Activated CD4-positive, alpha-beta T cell treated with anti-CD3 and anti-CD28 coated beads, Interleukin-2, amount 10 ng/mL, durations not matched to agents 24 days and 14 days (primary cell): ENCODE results near the gene FXYD1. TPM values are rescaled to one million over a fixed set of nuclear protein-coding genes. Genes with fewer than 3 reads are reported as not detected.
A peak's percentile ranks its signal among the peaks of the same experiment; 100 is the strongest.

Experiments
- DNase-seq: peaks from one replicate; pipeline ENCODE4 v3.0.0; 2022
- H3K27ac Mint-ChIP-seq: one replicate; pipeline ENCODE4 v1.8.0; 2022; ENCODE audit warnings: mild to moderate bottlenecking, mixed read lengths
- H3K27me3 Mint-ChIP-seq: one replicate; pipeline ENCODE4 v1.8.0; 2022; ENCODE audit warnings: mixed read lengths
- H3K36me3 Mint-ChIP-seq: one replicate; pipeline ENCODE4 v1.8.0; 2022; ENCODE audit warnings: low read depth, mild to moderate bottlenecking, mixed read lengths
- H3K4me1 Mint-ChIP-seq: one replicate; pipeline ENCODE4 v1.8.0; 2021; ENCODE audit warnings: mixed read lengths
- H3K4me3 Mint-ChIP-seq: one replicate; pipeline ENCODE4 v1.8.0; 2022; ENCODE audit warnings: mild to moderate bottlenecking, moderate library complexity, mixed read lengths
- H3K9me3 Mint-ChIP-seq: one replicate; pipeline ENCODE4 v1.8.0; 2021; ENCODE audit warnings: mixed read lengths
- intact Hi-C: fragments of 100-400 bp; cut with micrococcal nuclease; formaldehyde crosslinking; loops from one replicate; pipeline ENCODE4 v1.15.1; 2023
- total RNA-seq: library from RNA; stranded (reverse); gene quantifications from 2 replicates; pipeline ENCODE4 v1.2.3, GENCODE V29; 2022

The FXYD1 gene
- total RNA-seq, 1 donor from 2014 or later = 0.79 TPM

- no peak for DNase-seq
- Mint-ChIP-seq H3K27ac (no peak within 1 kb of the TSS), H3K27me3 (peaks cover 5% of the 10 kb centered on the region), H3K36me3 (no peaks in the 10 kb centered on the region), H3K9me3 (no peaks in the 10 kb centered on the region), H3K4me3 (no peak within 1 kb of the TSS), H3K4me1 (peaks cover 5% of the 10 kb centered on the region)
- intact Hi-C loops = no loop called here
These were observed 23.3 kb upstream of the FXYD1 start, which contains the start of gene FXYD3 for GRCh38 chr19:35115177-35115951. Gene FXYD3 (plus strand): TSS chr19:35115823. CDS start chr19:35119377, 3,554 bp downstream.

DNA sequence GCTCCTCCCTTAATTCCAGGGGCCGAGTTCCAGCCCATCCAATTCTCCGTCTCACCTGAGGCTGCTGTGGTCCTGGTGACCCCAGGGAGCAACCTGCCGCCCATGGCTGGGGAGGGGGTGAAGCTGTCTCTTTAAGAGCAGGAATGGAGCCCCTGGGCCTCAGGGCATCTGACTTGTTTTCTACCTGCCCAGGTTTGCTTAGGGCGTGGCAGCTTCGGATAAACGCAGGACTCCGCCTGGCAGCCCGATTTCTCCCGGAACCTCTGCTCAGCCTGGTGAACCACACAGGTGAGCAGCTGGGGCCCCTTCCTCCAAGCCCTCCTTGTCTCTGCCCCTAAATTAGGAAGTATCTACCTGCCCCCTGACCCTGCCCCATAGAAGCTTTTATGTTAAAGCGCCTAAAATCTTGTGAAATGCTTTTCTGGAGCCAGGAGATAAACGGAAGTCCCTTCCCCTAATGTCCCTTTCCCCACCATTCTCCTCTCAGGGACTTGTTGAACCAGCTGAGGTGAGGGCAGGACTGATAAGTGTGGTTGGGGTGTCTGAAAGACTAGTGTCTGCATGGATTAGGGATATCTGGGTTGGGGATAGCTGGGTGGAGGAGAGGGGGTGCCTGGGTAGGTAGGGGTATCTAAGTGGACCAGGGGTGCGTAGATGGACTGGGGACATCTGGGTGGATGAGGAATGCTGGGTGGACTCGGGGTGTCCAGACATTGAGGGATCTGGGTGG is 22.4 kb upstream of the FXYD1 start:
- Mint-ChIP-seq H3K4me3 (no peak overlapping the region), H3K9me3 (no peaks in the 10 kb centered on the region), H3K27me3 (peaks cover 5% of the 10 kb centered on the region), H3K4me1 (peaks cover 5% of the 10 kb centered on the region), H3K27ac (no peak overlapping the region), H3K36me3 (no peaks in the 10 kb centered on the region)
- DNase-seq = no peak
- intact Hi-C loops = no loop called here

GRCh38 chr19:35117116-35117515 is 21.5 kb upstream of the FXYD1 start:
- Mint-ChIP-seq H3K27ac (no peak overlapping the region), H3K36me3 (no peaks in the 10 kb centered on the region), H3K9me3 (no peaks in the 10 kb centered on the region), H3K4me3 (no peak overlapping the region), H3K27me3 (peaks cover 5% of the 10 kb centered on the region), H3K4me1 (peaks cover 5% of the 10 kb centered on the region)
- DNase-seq = no peak
- intact Hi-C loops = no loop called here

- no peak overlapping the region for H3K4me3 Mint-ChIP-seq
These were observed 20.8 kb upstream of the FXYD1 start for GRCh38 chr19:35117799-35118198.

DNA sequence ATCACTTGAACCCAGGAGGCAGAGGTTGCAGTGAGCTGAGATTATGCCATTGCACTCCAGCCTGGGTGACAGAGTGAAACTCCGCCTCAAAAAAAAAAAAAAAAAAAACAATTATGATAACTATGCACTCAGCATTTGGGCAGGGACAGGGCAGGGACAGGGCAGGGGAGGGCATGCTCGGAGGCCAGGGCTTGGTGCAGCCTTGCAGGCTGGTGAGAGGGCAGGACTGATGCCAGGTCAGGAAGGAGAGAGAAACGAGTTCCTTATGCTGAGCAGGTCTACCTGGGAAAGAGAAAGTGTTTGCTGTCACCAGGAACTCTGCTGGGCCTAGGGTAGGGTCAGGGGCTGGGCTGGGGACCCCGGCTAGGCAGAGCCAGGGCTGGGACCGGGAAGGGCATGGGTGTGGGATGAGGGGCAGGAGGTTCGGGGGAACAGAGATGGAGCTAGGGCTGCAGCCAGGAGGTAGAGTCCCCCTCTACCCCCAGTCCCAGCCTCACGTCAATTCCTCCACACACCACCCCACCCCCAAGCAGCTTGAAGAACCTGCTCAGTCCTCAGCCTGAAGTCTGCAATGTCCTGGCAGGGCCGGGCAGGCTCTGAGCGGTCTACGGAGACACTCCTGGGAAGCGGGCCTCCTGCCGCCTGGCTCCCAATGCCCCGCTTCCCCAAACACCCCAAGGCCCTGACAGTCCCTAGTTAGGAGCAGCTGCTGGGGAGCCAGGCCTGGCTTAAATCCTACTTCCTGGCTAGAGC is 20.2 kb upstream of the FXYD1 start:
- DNase-seq = no peak
- peaks cover 5% of the 10 kb centered on the region for H3K4me1 Mint-ChIP-seq
- H3K36me3 Mint-ChIP-seq = no peaks in the 10 kb centered on the region
- H3K9me3 Mint-ChIP-seq = no peaks in the 10 kb centered on the region
- H3K4me3 Mint-ChIP-seq = no peak overlapping the region
- H3K27me3 Mint-ChIP-seq = peaks cover 7% of the 10 kb centered on the region
- no peak overlapping the region for H3K27ac Mint-ChIP-seq
- intact Hi-C loops = no loop called here

More at GRCh38 chr19:35117799-35118198, 20.8 kb upstream of the FXYD1 start:
- H3K36me3 Mint-ChIP-seq = no peaks in the 10 kb centered on the region
- no peak overlapping the region for H3K27ac Mint-ChIP-seq
- peaks cover 5% of the 10 kb centered on the region for H3K4me1 Mint-ChIP-seq
- no peaks in the 10 kb centered on the region for H3K9me3 Mint-ChIP-seq
- intact Hi-C loops = no loop called here
- H3K27me3 Mint-ChIP-seq = peaks cover 7% of the 10 kb centered on the region
- DNase-seq = no peak

DNA sequence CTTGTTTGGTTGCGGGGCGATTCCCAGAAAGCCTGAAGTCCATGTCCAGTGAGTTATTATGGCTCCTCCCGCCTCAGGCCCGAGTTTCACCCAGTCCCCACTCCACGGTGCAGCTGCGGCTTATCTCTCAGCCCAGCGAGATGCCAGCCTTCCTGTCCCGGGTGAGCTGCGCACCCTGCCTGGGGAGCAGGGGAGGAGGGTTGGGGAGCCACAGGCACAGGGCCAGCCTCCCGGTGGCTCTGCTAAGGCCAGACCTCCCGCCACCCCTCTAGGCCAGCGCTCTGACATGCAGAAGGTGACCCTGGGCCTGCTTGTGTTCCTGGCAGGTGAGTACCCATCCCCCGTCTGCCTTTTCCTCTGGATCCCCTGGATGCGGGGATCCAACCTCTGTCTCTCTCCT is 19.5 kb upstream of the FXYD1 start:
- intact Hi-C loops = no loop called here
- no peaks in the 10 kb centered on the region for H3K36me3 Mint-ChIP-seq
- H3K27me3 Mint-ChIP-seq = peaks cover 7% of the 10 kb centered on the region
- peaks cover 8% of the 10 kb centered on the region for H3K4me1 Mint-ChIP-seq
- H3K4me3 Mint-ChIP-seq = no peak overlapping the region
- no peak for DNase-seq
- H3K9me3 Mint-ChIP-seq = no peaks in the 10 kb centered on the region
- H3K27ac Mint-ChIP-seq = no peak overlapping the region

GRCh38 chr19:35119578-35120155 is 19.0 kb upstream of the FXYD1 start:
- no peak for DNase-seq
- Mint-ChIP-seq H3K4me3 (no peak overlapping the region), H3K27ac (no peak overlapping the region), H3K9me3 (no peaks in the 10 kb centered on the region), H3K27me3 (peaks cover 4% of the 10 kb centered on the region), H3K4me1 (peaks cover 11% of the 10 kb centered on the region), H3K36me3 (no peaks in the 10 kb centered on the region)
- intact Hi-C loops = loop anchor here (5.0 kb wide), 1 partner anchor 52 kb away; no protein-coding TSS in a partner anchor

GRCh38 chr19:35120492-35120891 is 18.1 kb upstream of the FXYD1 start:
- Mint-ChIP-seq H3K27me3 (peaks cover 4% of the 10 kb centered on the region), H3K4me1 (peaks cover 11% of the 10 kb centered on the region), H3K36me3 (no peaks in the 10 kb centered on the region), H3K9me3 (no peaks in the 10 kb centered on the region), H3K4me3 (no peak overlapping the region), H3K27ac (no peak overlapping the region)
- intact Hi-C loops = loop anchor here (5.0 kb wide), 1 partner anchor 53 kb away; no protein-coding TSS in a partner anchor
- no peak for DNase-seq

GRCh38 chr19:35120898-35121297 is 17.7 kb upstream of the FXYD1 start:
- Mint-ChIP-seq H3K4me1 (peaks cover 11% of the 10 kb centered on the region), H3K9me3 (no peaks in the 10 kb centered on the region), H3K27ac (no peak overlapping the region), H3K36me3 (no peaks in the 10 kb centered on the region), H3K27me3 (peaks cover 2% of the 10 kb centered on the region), H3K4me3 (no peak overlapping the region)
- no peak for DNase-seq
- intact Hi-C loops = loop anchor here (5.0 kb wide), 1 partner anchor 54 kb away; no protein-coding TSS in a partner anchor

DNA sequence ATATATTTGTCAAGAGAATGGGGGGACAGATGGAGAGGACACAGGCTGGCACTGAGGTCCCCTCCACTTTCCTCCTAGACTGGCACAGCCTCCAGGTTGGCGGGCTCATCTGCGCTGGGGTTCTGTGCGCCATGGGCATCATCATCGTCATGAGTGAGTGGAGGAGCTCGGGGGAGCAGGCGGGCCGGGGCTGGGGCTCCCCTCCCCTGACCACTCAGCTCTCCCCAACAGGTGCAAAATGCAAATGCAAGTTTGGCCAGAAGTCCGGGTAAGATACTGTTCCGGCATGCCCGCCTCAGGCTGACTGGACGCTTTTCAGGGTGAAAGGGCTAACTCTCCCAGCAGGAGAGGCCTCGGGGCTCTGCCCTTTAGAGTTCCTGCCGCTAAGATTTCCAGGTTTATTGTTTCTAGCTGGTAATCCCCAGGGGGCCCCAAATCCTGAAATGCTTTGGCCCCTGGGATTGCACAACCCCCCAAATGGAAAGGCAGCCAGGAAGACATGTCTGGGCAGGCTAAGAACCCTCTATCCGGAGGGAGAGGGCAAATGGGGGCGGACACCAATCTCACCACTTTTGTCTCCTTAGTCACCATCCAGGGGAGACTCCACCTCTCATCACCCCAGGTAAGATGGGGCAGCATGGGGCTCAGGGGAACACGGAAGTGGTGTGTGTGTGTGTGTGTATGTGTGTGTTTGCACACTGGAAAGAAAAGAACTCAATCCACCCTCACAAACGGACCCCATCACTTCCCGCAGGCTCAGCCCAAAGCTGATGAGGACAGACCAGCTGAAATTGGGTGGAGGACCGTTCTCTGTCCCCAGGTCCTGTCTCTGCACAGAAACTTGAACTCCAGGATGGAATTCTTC is 15.7 kb upstream of the FXYD1 start:
- Mint-ChIP-seq H3K36me3 (no peaks in the 10 kb centered on the region), H3K27ac (no peak overlapping the region), H3K4me1 (peaks cover 11% of the 10 kb centered on the region), H3K9me3 (no peaks in the 10 kb centered on the region), H3K27me3 (peaks cover 2% of the 10 kb centered on the region), H3K4me3 (no peak overlapping the region)
- intact Hi-C loops = loop anchor here (5.0 kb wide), 1 partner anchor 56 kb away; no protein-coding TSS in a partner anchor
- DNase-seq = no peak

GRCh38 chr19:35123573-35123972 is 15.1 kb upstream of the FXYD1 start:
- H3K27me3 Mint-ChIP-seq = peaks cover 2% of the 10 kb centered on the region
- H3K4me3 Mint-ChIP-seq = peak overlapping the region; percentile 78
- H3K27ac Mint-ChIP-seq = no peak overlapping the region

GRCh38 chr19:35124098-35125060 is 14.2 kb upstream of the FXYD1 start:
- Mint-ChIP-seq H3K4me3 (peak overlapping the region; percentile 78), H3K36me3 (no peaks in the 10 kb centered on the region), H3K9me3 (no peaks in the 10 kb centered on the region), H3K27me3 (peaks cover 5% of the 10 kb centered on the region), H3K4me1 (peaks cover 11% of the 10 kb centered on the region), H3K27ac (peak overlapping the region; percentile 83)
- peak; percentile 96 for DNase-seq
- intact Hi-C loops = loop anchor here (5.0 kb wide), 1 partner anchor 57 kb away; no protein-coding TSS in a partner anchor

More at GRCh38 chr19:35123573-35123972, 15.1 kb upstream of the FXYD1 start:
- intact Hi-C loops = loop anchor here (5.0 kb wide), 1 partner anchor 56 kb away; no protein-coding TSS in a partner anchor
- no peaks in the 10 kb centered on the region for H3K36me3 Mint-ChIP-seq
- no peaks in the 10 kb centered on the region for H3K9me3 Mint-ChIP-seq
- peaks cover 11% of the 10 kb centered on the region for H3K4me1 Mint-ChIP-seq
- no peak for DNase-seq
